Measurements from ENCODE around the gene TEX53. TPM values are rescaled to one million over a fixed set of nuclear protein-coding genes. Genes with fewer than 3 reads are reported as not detected.

Gene TEX53
- total RNA-seq, 1 experiment from 2014 or later, result not detected

GRCh38 chr9:114684036-114684435 lies 26.4 kb upstream of the TEX53 start:
- H3K27me3 Mint-ChIP-seq (ENCODE audit: low read depth), result no peaks in the 10 kb centered on the region
- H3K4me1 Mint-ChIP-seq, result no peaks in the 10 kb centered on the region; the same call in 1 of the 2 replicates
- ChIA-PET CTCF (interaction anchor here (0.9 to 4.8 kb wide), 2 partner anchors 222 to 330 kb away, joined by 3 to 39 read pairs; no protein-coding TSS in a partner anchor), POLR2A (no interaction called here)
- H3K27ac Mint-ChIP-seq, result no peak overlapping the region
- ATAC-seq (no peak), DNase-seq (ENCODE audit: low spot score) (no peak)
- no peaks in the 10 kb centered on the region for H3K36me3 Mint-ChIP-seq
- TF ChIP-seq OVOL2 (CRISPR knock-in tag; IDR thresholded peaks at IDR 0.05; ENCODE audit: borderline replicate concordance) (no peak), NFATC4 (CRISPR knock-in tag; IDR thresholded peaks at IDR 0.05) (no peak), ZNF121 (CRISPR knock-in tag; IDR thresholded peaks at IDR 0.05) (no peak), ZNF532 (CRISPR knock-in tag; IDR thresholded peaks at IDR 0.05; ENCODE audit: borderline replicate concordance) (no peak), ZNF317 (CRISPR knock-in tag; IDR thresholded peaks at IDR 0.05; ENCODE audit: borderline replicate concordance, low read depth) (no peak), SOX15 (CRISPR knock-in tag; IDR thresholded peaks at IDR 0.05) (no peak), NFYB (CRISPR knock-in tag; conservative IDR thresholded peaks at IDR 0.05; ENCODE audit: low read depth) (no peak), ETV6 (CRISPR knock-in tag; IDR thresholded peaks at IDR 0.05) (no peak), MXD4 (CRISPR knock-in tag; IDR thresholded peaks at IDR 0.05; ENCODE audit: borderline replicate concordance) (no peak), TP53 (CRISPR knock-in tag; IDR thresholded peaks at IDR 0.05) (no peak), TCF7 (CRISPR knock-in tag; IDR thresholded peaks at IDR 0.05; ENCODE audit: low read depth) (no peak), NFE2L1 (CRISPR knock-in tag; IDR thresholded peaks at IDR 0.05) (no peak), FOXJ3 (CRISPR knock-in tag; IDR thresholded peaks at IDR 0.05; ENCODE audit: borderline replicate concordance) (no peak)
- no peaks in the 10 kb centered on the region for H3K9me3 Mint-ChIP-seq
- H3K4me3 Mint-ChIP-seq, result no peak overlapping the region

- H3K36me3 Mint-ChIP-seq, result no peaks in the 10 kb centered on the region
- no peaks in the 10 kb centered on the region for H3K9me3 Mint-ChIP-seq
- no peak overlapping the region for H3K4me3 Mint-ChIP-seq
- no peaks in the 10 kb centered on the region; the same call in 1 of the 2 replicates for H3K4me1 Mint-ChIP-seq
- POLR2A ChIA-PET, result no interaction called here
- 0 out of 2 replicates have a peak, but pooled peaks cover 3% of the 10 kb centered on the region for H3K27me3 Mint-ChIP-seq (ENCODE audit: low read depth)
- no peak for DNase-seq (ENCODE audit: low spot score)
- CTCF ChIA-PET, result interaction anchor here (0.9 to 4.8 kb wide), 6 partner anchors 11 to 331 kb away, joined by 3 to 39 read pairs (median 4); no protein-coding TSS in a partner anchor
- H3K27ac Mint-ChIP-seq, result no peak overlapping the region
- ATAC-seq, result no peak
- TF ChIP-seq ZNF416 (CRISPR knock-in tag; IDR thresholded peaks at IDR 0.05) (no peak), MLX (CRISPR knock-in tag; IDR thresholded peaks at IDR 0.05) (no peak), STAT6 (CRISPR knock-in tag; conservative IDR thresholded peaks at IDR 0.05; ENCODE audit: low read depth) (no peak), IRF2 (CRISPR knock-in tag; IDR thresholded peaks at IDR 0.05; ENCODE audit: borderline replicate concordance, low read depth) (no peak)
Measured at GRCh38 chr9:114682846-114683245, 25.2 kb upstream of the TEX53 start.

Measured in WTC11 (cell line).